GM12878 (cell line): ENCODE results near the gene JUN. TPM values are rescaled to one million over a fixed set of nuclear protein-coding genes. Genes with fewer than 3 reads are reported as not detected.

Source experiments
- ASH2L ChIP-seq: fragments of 300-600, 200-600 bp; sonication (generic); IDR thresholded peaks from 2 replicates; pipeline ENCODE4 v1.6.1; 2017; ENCODE audit warnings: low read depth, mild to moderate bottlenecking, borderline replicate concordance
- CHD1 ChIP-seq: IDR thresholded peaks from 2 replicates; pipeline ENCODE4 v1.6.1; 2012; ENCODE audit warnings: low read depth, low read length, improper control_type of control experiment
- EGR1 ChIP-seq, 2 experiments: IDR thresholded peaks; 1 replicate in 1 of 2; 2 replicates in 1 of 2; pipeline ENCODE4 v1.6.1; 2011 to 2012; ENCODE audit warnings: low read depth in 2 of 2, low read length in 2 of 2, borderline replicate concordance in 1 of 2, mild to moderate bottlenecking in 1 of 2, moderate library complexity in 1 of 2
- FOXK2 ChIP-seq: fragments of 450-650 bp; IDR thresholded peaks from 2 replicates; pipeline ENCODE4 v1.6.1; 2017; ENCODE audit warnings: mild to moderate bottlenecking, moderate library complexity
- FOXM1 ChIP-seq: IDR thresholded peaks from 2 replicates; pipeline ENCODE4 v1.6.1; 2012; ENCODE audit warnings: low read depth, mild to moderate bottlenecking, inconsistent platforms, low read length, moderate library complexity
- HCFC1 ChIP-seq: fragments of 150-350 bp; IDR thresholded peaks from 2 replicates; pipeline ENCODE4 v1.6.1; 2014; ENCODE audit warnings: low read length
- JUNB ChIP-seq: IDR thresholded peaks from 2 replicates; pipeline ENCODE4 v1.6.1; 2016; ENCODE audit warnings: antibody characterized with exemption, mild to moderate bottlenecking
- KDM1A ChIP-seq: fragments of 200-600 bp; sonication (generic); IDR thresholded peaks from 2 replicates; pipeline ENCODE4 v1.6.1; 2016; ENCODE audit warnings: borderline replicate concordance
- NR2F1 ChIP-seq: fragments of 450-650 bp; conservative IDR thresholded peaks from 2 replicates; pipeline ENCODE4 v1.6.1; 2017; ENCODE audit warnings: mild to moderate bottlenecking
- POLR2AphosphoS5 ChIP-seq: IDR thresholded peaks from 2 replicates; pipeline ENCODE4 v1.6.1; 2011; ENCODE audit warnings: mild to moderate bottlenecking, low read length, inconsistent platforms
- SIX5 ChIP-seq: IDR thresholded peaks from 2 replicates; pipeline ENCODE4 v1.6.1; 2011; ENCODE audit warnings: mild to moderate bottlenecking, low read depth, low read length, moderate library complexity; ENCODE audit not compliant: severe bottlenecking
- USF2 ChIP-seq: IDR thresholded peaks from 2 replicates; pipeline ENCODE4 v1.6.1; 2011; ENCODE audit warnings: low read depth, low read length, improper control_type of control experiment, borderline replicate concordance
- ZBTB4 ChIP-seq: fragments of 450-650 bp; formaldehyde crosslinking; IDR thresholded peaks from 2 replicates; pipeline ENCODE4 v1.4.0; 2022; ENCODE audit warnings: mild to moderate bottlenecking, moderate library complexity
- polyA plus RNA-seq, 11 experiments: library from polyadenylated mRNA; depleted of rRNA in 4 of 11; unstranded in 6 of 11; stranded (reverse) in 5 of 11; fragments of >200 nt; fragmentation: Nextera tagmentation in 4 of 11; fragmentation: Illumina TruSeq in 1 of 11; extraction: Ambion mirVana in 4 of 11; extraction: Trizol in 1 of 11; gene quantifications; 1 replicate in 1 of 11; 2 replicates in 10 of 11; pipeline versions ENCODE4 v1.2.1 to v1.2.3, GENCODE V29; 2011 to 2016; ENCODE audit warnings: inconsistent platforms in 2 of 11, missing spikeins in 2 of 11, low read depth in 1 of 11
- total RNA-seq, 4 experiments: library from RNA; depleted of rRNA in 3 of 4; stranded (reverse); fragments of >200 nt in 3 of 4; fragmentation: Illumina TruSeq in 1 of 4; extraction: Trizol in 1 of 4; gene quantifications; 2 replicates each; pipeline versions ENCODE4 v1.2.1 to v1.2.3, GENCODE V29; 2013 to 2021
- TF ChIP-seq, protein P1 (sequence below): fragments of 450-650 bp; IDR thresholded peaks from 2 replicates; pipeline ENCODE4 v1.6.1; 2017; ENCODE audit warnings: borderline replicate concordance
- TF ChIP-seq, protein P2 (sequence below): IDR thresholded peaks from 2 replicates; pipeline ENCODE4 v1.6.1; 2011; ENCODE audit warnings: borderline replicate concordance, low read depth, mild to moderate bottlenecking, moderate library complexity, low read length; ENCODE audit not compliant: insufficient read depth, poor library complexity, severe bottlenecking
- TF ChIP-seq, protein P3 (sequence below): fragments of 450-650 bp; conservative IDR thresholded peaks from 2 replicates; pipeline ENCODE4 v1.6.1; 2017; ENCODE audit warnings: mild to moderate bottlenecking, moderate library complexity

JUN gene
- total and polyA plus RNA-seq, 10 of the 15 experiments (the other 5 are each of a cell fraction or from before 2014, with no cell fraction given): 0.18 to 8.4 (median 2.8) TPM

DNA sequence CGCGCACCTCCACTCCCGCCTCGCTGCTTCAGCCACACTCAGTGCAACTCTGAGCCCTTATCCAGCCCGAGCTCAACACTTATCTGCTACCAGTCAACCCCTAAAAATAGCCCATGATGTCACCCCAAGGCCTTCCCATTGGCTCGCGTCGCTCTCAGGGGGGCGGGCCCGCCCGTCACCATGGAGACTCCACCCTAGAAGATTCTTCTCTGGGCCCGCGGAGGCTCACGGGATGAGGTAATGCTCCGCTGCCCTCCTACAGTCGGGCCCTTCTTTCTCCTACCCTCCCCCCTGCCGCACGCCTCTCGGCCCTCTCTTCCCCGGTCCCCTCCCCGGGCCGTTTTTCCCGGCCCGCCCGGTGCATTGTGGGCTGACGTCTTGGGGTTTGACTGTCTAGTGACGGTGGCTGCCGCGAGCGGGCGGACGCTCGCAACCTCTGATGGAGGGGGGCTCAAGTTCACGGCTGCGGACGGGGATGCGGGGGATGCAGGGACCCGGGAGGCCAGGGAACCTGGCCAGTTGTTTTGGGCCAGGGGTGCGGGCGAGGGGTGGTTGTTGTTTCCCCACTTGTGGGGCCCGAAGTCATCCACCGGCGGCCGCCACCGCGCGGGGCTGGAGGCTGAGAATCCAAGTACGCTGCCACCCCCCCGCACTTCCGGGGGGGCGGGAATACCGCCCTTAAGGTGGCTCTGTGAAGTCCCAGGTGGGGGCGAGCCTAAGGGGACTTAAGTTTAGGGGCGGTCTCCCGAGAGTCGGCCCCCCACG lies at the start of gene JUN (continued):
- TF ChIP-seq ZBTB4 (CRISPR knock-in tag) (0 out of 2 replicates have a peak, but pooled peaks have one; percentile 24), CHD1 (0 out of 2 replicates have a peak, but pooled peaks have one; percentile 47), ASH2L (0 out of 2 replicates have a peak, but pooled peaks have one; percentile 57), NR2F1 (peak; percentile 62), EGR1 (IDR thresholded peaks at IDR 0.05; ENCODE audit: borderline replicate concordance in 1 of 2, low read depth in 2 of 2, low read length in 2 of 2) (peak in 1 of 2 experiments; percentile 27; a peak in 1 of 3 replicates), SIX5 (no peak), FOXK2 (no peak), USF2 (no peak), KDM1A (no peak), FOXM1 (peak; percentile 6; the same call in 1 of the 2 replicates), JUNB (peak; percentile 64), POLR2AphosphoS5 (peak; percentile 99), HCFC1 (0 out of 2 replicates have a peak, but pooled peaks have one; percentile 4)
- TF ChIP-seq, protein P1, sequence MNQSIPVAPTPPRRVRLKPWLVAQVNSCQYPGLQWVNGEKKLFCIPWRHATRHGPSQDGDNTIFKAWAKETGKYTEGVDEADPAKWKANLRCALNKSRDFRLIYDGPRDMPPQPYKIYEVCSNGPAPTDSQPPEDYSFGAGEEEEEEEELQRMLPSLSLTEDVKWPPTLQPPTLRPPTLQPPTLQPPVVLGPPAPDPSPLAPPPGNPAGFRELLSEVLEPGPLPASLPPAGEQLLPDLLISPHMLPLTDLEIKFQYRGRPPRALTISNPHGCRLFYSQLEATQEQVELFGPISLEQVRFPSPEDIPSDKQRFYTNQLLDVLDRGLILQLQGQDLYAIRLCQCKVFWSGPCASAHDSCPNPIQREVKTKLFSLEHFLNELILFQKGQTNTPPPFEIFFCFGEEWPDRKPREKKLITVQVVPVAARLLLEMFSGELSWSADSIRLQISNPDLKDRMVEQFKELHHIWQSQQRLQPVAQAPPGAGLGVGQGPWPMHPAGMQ: no peak
- TF ChIP-seq, protein P2, sequence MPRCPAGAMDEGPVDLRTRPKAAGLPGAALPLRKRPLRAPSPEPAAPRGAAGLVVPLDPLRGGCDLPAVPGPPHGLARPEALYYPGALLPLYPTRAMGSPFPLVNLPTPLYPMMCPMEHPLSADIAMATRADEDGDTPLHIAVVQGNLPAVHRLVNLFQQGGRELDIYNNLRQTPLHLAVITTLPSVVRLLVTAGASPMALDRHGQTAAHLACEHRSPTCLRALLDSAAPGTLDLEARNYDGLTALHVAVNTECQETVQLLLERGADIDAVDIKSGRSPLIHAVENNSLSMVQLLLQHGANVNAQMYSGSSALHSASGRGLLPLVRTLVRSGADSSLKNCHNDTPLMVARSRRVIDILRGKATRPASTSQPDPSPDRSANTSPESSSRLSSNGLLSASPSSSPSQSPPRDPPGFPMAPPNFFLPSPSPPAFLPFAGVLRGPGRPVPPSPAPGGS: no peak
- TF ChIP-seq, protein P3, sequence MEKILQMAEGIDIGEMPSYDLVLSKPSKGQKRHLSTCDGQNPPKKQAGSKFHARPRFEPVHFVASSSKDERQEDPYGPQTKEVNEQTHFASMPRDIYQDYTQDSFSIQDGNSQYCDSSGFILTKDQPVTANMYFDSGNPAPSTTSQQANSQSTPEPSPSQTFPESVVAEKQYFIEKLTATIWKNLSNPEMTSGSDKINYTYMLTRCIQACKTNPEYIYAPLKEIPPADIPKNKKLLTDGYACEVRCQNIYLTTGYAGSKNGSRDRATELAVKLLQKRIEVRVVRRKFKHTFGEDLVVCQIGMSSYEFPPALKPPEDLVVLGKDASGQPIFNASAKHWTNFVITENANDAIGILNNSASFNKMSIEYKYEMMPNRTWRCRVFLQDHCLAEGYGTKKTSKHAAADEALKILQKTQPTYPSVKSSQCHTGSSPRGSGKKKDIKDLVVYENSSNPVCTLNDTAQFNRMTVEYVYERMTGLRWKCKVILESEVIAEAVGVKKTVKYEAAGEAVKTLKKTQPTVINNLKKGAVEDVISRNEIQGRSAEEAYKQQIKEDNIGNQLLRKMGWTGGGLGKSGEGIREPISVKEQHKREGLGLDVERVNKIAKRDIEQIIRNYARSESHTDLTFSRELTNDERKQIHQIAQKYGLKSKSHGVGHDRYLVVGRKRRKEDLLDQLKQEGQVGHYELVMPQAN: peak; percentile 18; the same call in 1 of the 2 replicates
